EH (cell line): Measurements from ENCODE around the gene DICER1.

Source experiments
- DNase-seq: peaks from one replicate; pipeline ENCODE4 v3.0.0-alpha.2; 2015; ENCODE audit warnings: low read depth

DICER1 gene

DNA sequence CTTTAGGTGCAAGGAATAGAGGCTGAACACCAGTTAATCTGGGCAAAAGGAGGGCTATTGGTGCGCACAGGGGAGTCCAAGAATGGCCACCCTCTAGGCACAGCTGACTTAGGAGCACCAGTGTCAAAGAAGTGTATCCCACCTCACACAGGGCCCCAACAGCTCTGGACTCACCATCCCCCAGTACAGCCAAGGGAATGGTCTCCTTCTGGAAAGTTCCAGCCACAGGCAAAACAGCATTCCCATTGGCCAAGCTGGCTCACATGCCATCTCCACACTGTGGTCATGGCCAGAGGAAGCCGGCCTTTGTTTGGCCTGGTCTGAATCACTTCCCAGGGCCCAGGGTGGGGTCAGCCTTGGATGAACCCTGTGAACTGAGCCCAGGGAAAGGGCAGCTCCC lies 120.1 kb downstream of the DICER1 start:
- DNase-seq: no peak
